HG03139 (cell line): ENCODE data around the gene TDRD7.
"Not testable (repeated sequence)": the region's sequence is repeated elsewhere in the genome, so short reads cannot be mapped to it uniquely, and the experiment has no call there.

ENCODE experiments used
- ATAC-seq: cut with Tn5 transposase; IDR thresholded peaks from one replicate; pipeline ENCODE4 v1.9.1; 2021; ENCODE audit not compliant: unreplicated experiment

TDRD7 gene

DNA sequence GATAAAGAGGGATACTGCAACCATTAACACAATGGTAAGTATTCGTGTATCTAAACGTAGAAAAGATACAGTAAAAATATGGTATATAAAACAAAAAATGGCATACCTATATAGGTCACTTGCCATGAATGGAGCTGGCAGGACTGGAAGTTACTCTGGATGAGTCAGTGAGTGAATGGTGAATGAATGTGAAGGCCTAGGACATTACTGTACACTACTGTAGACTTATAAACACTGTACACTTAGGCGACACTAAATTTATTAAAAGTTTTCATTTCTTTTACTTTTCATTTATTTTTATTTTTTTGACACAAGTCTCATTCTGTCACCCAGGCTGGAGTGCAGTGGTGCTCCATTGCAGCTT is 14.1 kb downstream of the TDRD7 start:
- no peak for ATAC-seq

DNA sequence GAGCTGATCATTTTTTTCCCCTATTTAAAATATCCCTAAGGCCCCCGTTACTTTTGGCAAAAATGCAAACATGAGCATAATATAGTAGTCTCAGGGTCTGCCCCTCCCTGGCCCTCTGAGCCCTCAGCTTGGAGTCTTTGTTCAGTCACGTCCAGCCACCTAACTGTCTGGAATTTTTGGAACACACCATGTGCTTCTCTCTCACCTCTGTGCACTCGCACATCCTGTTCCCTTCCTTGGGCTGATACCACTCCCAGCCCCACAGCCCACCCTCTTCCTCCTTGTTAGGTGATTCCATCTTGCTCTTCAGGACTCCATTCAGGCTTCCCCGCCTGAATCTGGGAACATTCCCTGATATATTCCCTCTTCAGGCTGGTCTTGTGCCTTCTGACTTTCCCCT is 16.0 kb downstream of the TDRD7 start:
- ATAC-seq: no peak

DNA sequence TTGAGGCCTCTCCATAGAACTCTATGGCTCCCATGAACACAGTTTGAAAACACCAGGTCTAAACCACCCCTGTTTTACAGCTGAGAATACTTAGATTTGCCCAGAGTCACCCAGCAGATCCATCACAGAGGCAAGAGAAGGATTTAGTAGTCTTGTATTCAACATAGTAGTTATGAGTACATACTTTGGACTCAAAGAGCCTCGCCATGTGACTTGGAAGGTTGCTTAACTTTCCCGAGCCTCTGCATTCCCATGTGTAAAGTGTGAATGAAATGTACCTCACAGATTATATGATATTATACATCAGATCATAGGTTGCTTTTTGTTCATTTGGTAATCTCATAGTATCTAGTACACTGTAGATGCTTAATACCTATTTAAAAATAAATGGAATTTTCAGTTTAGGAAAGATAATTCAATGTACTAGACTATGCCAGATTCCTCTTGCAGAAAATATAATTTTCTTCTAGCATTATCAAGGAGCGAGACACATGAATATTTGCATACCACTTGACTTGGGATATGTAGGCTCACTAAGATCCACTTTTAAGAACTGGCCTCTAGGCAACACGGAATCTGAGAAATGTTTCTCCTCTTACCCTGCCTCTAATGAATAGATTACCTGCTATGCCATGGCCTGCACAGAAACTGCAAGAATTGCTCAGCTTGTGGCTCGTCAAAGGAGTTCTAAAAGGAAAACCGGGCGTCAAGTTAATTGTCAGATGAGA is 18.6 kb downstream of the TDRD7 start:
- no peak for ATAC-seq

DNA sequence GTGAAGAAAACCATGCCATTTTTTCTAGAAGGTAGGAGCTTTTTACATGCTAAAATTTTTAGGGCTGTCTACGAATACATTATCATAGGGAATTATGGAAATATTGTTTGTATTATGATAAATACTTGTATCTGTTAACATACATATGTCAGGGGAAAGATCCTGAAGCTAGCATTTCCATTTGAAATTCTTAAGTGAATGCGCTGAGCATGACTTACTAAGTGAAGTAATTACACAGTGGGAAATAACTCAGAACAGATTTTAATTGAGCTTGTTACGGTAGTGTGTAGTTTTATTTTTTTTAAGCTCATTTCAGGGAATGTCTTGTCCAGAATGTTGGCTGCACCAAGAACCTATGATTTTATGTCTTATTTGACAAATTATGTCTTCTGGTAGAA is 19.1 kb downstream of the TDRD7 start:
- ATAC-seq: no peak

GRCh38 chr9:97431549-97432143 is 19.8 kb downstream of the TDRD7 start:
- no peak for ATAC-seq

DNA sequence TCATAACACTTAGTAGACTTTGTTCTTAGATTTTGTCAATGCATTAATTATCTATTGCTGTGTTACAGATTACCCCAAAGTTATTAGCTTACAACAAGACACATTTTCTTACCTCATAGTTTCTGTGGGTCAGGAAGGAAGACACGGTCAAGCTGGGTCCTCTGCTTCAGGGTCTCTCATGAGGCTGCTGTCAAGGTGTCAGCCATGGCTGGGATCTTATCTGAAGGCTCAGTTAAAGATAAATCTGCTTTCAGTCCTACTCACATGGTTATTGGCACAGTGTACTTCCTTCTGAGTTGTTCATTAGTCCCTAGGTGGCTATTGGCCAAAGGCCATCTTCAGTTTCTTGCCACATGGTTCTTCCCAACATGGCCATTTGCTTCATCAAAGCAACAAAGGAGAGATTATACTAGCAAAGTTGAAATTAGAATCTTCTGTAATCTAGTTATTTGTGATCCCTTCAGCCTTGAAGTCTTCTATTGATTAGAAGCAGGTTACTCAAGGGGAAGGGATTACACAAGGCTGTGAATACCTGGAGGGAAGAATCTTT is 25.2 kb downstream of the TDRD7 start:
- ATAC-seq: no peak

DNA sequence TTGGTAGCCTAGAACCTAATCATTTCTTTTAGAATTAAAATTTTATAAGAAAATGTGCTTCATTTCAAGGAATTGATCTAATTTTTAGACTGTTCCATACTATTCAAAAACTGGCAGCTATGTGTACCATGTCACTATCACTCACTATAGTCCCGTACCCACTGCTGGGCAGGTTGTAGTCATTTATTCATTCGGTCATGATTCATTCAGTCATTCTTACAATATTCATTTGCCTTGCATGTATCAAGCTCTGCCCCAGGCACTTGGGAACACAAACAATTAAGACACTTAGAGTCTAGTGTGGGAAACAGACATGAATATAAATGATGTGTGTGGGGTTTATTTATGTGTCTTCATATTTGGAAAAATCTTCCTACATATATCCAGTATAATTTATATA is 26.4 kb downstream of the TDRD7 start:
- ATAC-seq: no peak

GRCh38 chr9:97438666-97439065 is 26.8 kb downstream of the TDRD7 start:
- no peak for ATAC-seq

GRCh38 chr9:97440160-97440559 is 28.3 kb downstream of the TDRD7 start:
- no peak for ATAC-seq

DNA sequence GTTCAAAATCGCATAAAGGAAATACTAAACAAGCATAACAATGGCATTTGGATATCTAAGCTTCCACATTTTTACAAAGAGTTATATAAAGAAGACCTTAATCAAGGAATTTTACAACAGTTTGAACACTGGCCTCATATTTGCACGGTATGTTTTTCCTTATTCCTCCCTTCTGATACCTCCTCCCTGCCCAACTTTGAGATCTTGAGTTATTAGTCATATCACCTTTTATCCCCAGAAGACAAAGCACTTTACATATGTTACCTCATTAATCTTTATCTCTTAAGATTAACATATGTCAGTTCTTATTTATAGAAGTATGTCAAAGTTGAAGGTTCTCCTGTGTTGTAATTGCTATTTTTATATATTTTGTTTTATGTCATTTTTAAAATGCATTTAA is 29.8 kb downstream of the TDRD7 start:
- no peak for ATAC-seq

DNA sequence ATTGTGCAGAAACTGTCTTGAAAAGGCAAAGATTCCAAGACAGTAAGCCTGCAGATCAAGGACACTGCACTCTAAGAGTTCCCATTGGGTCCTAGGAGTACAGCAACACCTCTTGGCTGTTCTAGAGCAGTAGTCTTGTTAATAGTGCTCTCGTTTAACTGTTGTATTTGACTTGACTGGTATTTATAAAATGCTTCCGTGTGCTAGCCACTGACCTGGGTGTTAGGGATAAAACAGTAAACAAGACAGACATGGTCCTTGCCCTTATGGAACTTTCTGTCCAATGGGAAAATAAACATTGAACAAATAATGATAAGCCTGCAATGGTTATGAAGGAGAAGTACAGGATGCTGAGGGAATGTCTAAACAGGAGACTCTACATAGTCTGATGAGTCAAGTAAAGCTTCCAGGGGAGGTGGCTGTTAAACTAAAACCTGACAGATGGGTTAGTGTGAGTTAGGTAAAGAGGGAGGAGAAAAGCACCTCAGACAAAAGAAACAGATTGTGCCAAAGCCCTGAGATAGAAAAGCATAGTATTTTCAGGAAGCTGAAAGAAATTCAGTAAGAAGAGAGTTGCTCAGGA is 33.3 kb downstream of the TDRD7 start:
- ATAC-seq: no peak

DNA sequence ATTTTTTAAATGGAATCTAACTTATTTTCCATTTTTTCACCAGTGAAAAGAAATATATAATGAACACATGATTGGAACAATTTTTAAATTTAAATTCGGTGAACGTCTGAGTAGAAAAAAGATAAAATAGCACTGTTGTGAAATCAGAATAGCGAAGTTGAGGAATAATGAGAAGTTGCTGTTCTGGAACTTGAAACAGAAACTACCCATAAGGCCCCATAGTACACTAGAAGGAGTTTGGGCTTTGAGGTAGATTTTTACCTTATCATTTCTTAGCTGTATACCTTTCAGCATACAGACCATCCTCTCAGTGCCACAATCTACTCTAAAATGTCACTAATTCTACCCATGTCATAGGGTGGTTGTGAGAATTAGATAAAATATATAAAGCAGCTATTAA is 35.1 kb downstream of the TDRD7 start:
- ATAC-seq: no peak

GRCh38 chr9:97453573-97453972 is 41.7 kb downstream of the TDRD7 start:
- ATAC-seq: not testable (repeated sequence)

GRCh38 chr9:97456841-97457240 is 44.9 kb downstream of the TDRD7 start:
- ATAC-seq: not testable (repeated sequence)

GRCh38 chr9:97459326-97459725 is 47.4 kb downstream of the TDRD7 start:
- ATAC-seq: no peak

- ATAC-seq: no peak
Observed at GRCh38 chr9:97462159-97462558, 50.3 kb downstream of the TDRD7 start.

- ATAC-seq: no peak
Observed at GRCh38 chr9:97462914-97463313, 51.0 kb downstream of the TDRD7 start.

DNA sequence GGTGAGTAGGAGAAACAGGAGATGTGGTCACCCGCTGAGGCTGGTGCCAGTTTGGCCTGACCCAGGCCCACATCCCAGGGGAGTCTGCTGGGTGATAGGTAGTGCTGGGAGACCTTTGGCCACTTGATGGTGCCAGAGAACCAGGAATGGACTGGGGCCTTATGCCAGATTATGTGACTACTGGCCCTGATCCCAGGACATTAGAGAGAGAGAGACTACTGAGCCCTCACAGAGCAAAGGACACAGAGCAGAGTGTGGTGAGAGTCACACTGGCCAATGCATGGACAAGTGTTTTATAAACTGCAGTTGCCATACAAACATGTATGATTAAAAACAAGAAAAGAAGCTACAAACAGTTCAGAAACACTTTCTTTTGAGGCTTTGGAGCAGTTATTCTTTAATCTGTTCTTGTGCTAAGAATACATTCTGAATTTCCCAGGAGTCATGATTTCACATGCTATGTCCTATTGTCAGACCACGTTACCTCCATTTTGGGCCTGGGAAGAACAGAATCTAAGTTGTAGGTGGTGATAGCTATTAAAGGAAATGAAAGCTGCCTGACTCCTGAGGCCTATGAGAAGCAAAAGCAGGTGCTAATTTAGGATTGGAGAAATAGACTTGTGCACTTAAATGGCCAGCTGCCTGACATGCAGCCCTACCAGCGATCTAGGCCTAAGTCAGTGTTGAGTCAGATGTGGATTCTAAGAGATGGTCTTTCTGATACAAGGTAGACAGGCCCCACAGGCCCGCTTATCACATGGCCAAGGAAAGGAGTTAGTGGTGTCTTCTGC is 57.0 kb downstream of the TDRD7 start:
- ATAC-seq: peak; percentile 67

- ATAC-seq: no peak
Observed at GRCh38 chr9:97470076-97470475, 58.2 kb downstream of the TDRD7 start.

GRCh38 chr9:97473717-97474116 is 61.8 kb downstream of the TDRD7 start:
- no peak for ATAC-seq

DNA sequence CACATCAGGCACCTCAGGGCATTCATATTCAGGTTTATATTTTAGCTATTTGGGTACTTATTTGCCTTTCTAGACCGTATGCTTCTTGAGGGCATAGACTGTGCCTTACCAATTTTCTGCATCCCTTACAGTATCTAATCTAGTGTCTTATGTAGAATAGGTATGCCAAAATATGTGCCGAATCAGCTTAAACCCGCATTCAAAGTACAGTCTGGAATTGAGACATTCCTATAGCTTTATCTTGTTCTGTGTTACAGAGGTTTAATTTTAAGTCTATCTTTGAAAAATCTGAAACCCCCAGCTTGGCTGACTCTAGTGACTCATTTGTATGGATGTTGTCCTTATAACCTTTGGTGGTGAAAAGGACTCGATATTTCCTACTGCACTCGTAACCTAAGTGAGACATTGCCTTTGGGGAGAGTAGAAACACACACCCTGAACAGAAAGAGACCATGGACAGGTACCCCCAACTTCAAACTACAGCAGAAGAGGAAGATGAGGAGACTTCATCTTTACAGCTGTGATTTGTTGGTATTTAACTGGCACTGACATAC is 62.6 kb downstream of the TDRD7 start:
- no peak for ATAC-seq
